Fibroblast of peridontal ligament (primary cell): Measurements from ENCODE around the gene IMMT.
"Not testable (repeated sequence)": the region's sequence is repeated elsewhere in the genome, so short reads cannot be mapped to it uniquely, and the experiment has no call there.

Source experiments
- DNase-seq: peaks from one replicate; pipeline ENCODE4 v3.0.0-alpha.2; 2010; ENCODE audit errors: extremely low read depth

IMMT gene

GRCh38 chr2:86201671-86202335 is 6.5 kb upstream of the IMMT start:
- DNase-seq, result peak; percentile 56

- DNase-seq, result not testable (repeated sequence)
Observed at GRCh38 chr2:86200564-86200963, 5.3 kb upstream of the IMMT start.

GRCh38 chr2:86199834-86200177 is 4.5 kb upstream of the IMMT start:
- DNase-seq, result no peak

- DNase-seq, result no peak
Observed at GRCh38 chr2:86195808-86196387, 636 bp upstream of the IMMT start.

GRCh38 chr2:86194751-86195054 is 559 bp downstream of the IMMT start:
- DNase-seq, result no peak

- no peak for DNase-seq
Observed at GRCh38 chr2:86193901-86194567, 1.2 kb downstream of the IMMT start.

- DNase-seq, result no peak
Observed at GRCh38 chr2:86189782-86190416, 5.4 kb downstream of the IMMT start.

- DNase-seq, result no peak
Observed at GRCh38 chr2:86186431-86186830, 8.8 kb downstream of the IMMT start.

- no peak for DNase-seq
Observed at GRCh38 chr2:86185517-86186212, 9.6 kb downstream of the IMMT start.

GRCh38 chr2:86176597-86176996 is 18.7 kb downstream of the IMMT start:
- no peak for DNase-seq

GRCh38 chr2:86175828-86176227 is 19.4 kb downstream of the IMMT start:
- no peak for DNase-seq

- DNase-seq, result no peak
Observed at GRCh38 chr2:86174445-86174844, 20.8 kb downstream of the IMMT start.

GRCh38 chr2:86172610-86173009 is 22.7 kb downstream of the IMMT start:
- no peak for DNase-seq

GRCh38 chr2:86171295-86171694 is 24.0 kb downstream of the IMMT start:
- no peak for DNase-seq

- DNase-seq, result no peak
Observed at GRCh38 chr2:86170449-86170848, 24.8 kb downstream of the IMMT start.

- peak; percentile 30 for DNase-seq
Observed at GRCh38 chr2:86160156-86160952, 34.9 kb downstream of the IMMT start.

GRCh38 chr2:86158286-86158685 is 37.0 kb downstream of the IMMT start:
- DNase-seq, result peak; percentile 60

- DNase-seq, result no peak
Observed at GRCh38 chr2:86157009-86157556, 38.2 kb downstream of the IMMT start.

GRCh38 chr2:86150502-86150901 is 44.8 kb downstream of the IMMT start:
- DNase-seq, result no peak

GRCh38 chr2:86147793-86148192 is 47.5 kb downstream of the IMMT start:
- no peak for DNase-seq

- no peak for DNase-seq
Observed at GRCh38 chr2:86143926-86144685, 51.2 kb downstream of the IMMT start.
